Mesenteric fat pad (tissue), 1 donor: ENCODE data around the gene ITSN1. TPM values are rescaled to one million over a fixed set of nuclear protein-coding genes. Genes with fewer than 3 reads are reported as not detected.
"Not testable (repeated sequence)": the region's sequence is repeated elsewhere in the genome, so short reads cannot be mapped to it uniquely, and the experiment has no call there.

Source experiments
- DNase-seq: peaks from one replicate; pipeline ENCODE4 v3.0.0-alpha.2; 2020; ENCODE audit warnings: low spot score
- total RNA-seq: library from RNA; stranded (reverse); fragmentation: NEBNext Ultra II Directional; extraction: Animal tissue kit (Norgen Biotek cat#: 25700); gene quantifications from one replicate; pipeline ENCODE4 v1.2.1, GENCODE V29; 2021
- donor health status: DM: yes; HTN: yes; CAD: no.

The ITSN1 gene
- total RNA-seq, 1 donor from 2014 or later, result 268 TPM

GRCh38 chr21:33857846-33858666 is 215.8 kb downstream of the ITSN1 start:
- no peak for DNase-seq

DNA sequence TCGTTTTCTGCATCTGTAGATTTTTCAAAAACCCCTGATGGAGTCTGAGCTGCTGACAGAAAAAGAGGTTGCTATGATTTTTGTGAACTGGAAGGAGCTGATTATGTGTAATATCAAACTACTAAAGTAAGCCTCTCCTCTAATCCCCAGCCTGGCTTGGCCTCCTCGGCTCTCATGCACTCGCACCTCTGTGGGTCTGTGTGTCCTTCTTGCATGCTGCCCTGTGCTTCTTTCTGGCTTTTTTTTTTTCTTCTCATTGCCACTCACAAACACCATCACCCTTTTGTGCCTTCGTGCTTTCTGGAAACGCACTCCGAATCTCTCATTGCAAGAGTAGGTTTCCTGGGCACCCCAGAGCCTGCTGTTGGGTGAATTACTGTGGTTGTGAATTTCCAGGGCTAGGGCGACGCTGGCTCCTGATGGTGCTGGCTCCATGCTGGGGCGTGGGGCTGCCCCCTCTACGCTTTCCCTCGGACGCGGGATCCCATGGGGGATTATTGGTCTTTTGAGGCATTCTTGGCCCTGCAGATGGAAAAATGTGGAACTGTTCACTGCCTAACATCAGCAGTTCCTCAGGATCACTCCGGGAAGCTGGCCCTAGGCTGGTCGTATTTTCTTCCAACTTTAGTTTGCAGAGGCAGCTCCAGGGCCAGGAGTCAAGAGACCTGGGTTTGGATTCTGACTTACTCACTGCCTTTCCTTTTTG is 216.5 kb downstream of the ITSN1 start:
- DNase-seq, result no peak

DNA sequence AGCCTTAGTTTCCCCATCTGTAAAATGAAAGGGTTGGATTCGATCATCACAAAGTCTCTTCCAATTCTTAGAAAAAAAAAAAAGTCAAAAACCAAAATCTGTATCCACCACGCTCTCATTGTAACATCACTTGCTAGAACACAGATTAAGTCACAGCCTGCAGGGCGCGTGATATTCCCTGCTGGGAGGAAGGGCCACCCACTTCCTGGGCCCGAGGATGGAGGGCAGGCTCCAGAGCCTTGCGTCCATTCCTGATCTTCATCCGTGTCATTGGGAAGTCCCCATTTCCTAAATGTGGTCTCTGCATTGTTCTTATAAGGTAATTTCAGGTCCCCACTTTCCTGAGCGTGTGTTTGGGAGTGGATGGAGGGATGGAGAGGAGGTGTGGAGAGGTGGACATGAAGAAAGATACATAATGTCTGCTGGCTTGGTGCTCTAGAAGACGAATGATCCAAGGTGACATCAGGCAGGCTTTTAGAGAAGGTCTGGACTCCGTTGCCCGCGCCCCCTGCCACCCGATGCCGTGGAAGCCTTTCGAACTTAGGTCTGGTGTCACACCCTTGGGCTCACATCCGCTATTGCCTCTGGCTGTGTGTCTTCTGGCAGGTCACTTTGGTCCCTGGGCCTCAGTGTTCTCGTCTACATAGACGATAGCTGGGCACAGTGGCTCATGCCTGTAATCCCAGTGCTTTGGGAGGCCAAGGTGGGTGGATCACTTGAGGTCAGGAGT is 217.2 kb downstream of the ITSN1 start:
- no peak for DNase-seq

- DNase-seq, result no peak
These were observed 218.1 kb downstream of the ITSN1 start for GRCh38 chr21:33860332-33860879.

- no peak for DNase-seq
These were observed 218.8 kb downstream of the ITSN1 start for GRCh38 chr21:33861125-33861524.

GRCh38 chr21:33863191-33863590 is 220.9 kb downstream of the ITSN1 start:
- not testable (repeated sequence) for DNase-seq

DNA sequence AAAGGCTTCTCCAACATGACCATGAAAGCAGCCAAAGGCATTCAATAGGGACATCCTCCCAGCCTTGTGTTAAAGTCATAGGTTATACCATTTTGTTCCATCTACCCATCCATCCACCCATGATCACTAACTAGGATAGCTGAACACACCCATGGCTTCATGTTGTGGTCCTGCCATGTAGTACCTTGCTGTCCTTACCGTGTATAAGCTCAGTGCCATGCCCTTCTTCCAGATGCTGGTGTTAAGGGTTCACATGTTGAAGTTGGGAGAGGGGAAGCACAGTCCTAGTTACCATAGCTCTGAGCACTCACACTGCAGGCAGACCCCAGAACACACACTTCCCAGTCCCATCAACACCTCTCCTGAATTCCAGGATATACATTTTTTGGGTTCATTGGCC is 221.8 kb downstream of the ITSN1 start:
- DNase-seq, result no peak

- no peak for DNase-seq
These were observed 222.9 kb downstream of the ITSN1 start for GRCh38 chr21:33865176-33865575.

GRCh38 chr21:33865996-33866575 is 223.8 kb downstream of the ITSN1 start:
- no peak for DNase-seq

DNA sequence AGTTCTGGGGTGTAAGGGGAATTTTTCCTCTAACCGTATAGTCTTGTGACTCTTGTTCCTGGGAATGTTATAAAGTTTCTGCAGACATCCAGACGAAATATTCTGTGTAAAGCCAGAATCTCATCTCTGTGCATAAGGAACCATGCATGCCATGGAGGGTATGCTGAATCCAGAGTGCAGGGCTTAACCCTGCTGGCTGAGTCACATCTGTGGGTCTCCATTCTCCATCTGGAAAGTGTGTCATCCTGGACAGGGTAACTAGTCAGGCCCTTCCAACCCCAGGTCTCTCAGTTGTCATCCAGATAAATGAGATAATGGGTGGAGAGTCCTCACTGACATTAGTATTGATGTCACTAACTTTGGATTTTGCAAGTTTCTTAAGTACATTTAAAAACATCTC is 224.5 kb downstream of the ITSN1 start:
- no peak for DNase-seq

DNA sequence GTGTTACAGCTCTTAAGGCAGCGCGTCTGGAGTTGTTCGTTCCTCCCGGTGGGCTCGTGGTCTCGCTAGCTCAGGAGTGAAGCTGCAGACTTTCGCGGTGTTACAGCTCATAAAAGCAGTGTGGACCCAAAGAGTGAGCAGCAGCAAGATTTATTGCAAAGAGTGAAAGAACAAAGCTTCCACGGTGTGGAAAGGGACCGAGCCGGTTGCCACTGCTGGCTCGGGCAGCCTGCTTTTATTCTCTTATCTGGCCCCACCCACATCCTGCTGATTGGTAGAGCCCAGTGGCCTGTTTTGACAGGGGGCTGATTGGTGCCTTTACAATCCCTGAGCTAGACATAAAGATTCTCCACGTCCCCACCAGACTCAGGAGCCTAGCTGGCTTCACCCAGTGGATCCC is 225.6 kb downstream of the ITSN1 start:
- not testable (repeated sequence) for DNase-seq

DNA sequence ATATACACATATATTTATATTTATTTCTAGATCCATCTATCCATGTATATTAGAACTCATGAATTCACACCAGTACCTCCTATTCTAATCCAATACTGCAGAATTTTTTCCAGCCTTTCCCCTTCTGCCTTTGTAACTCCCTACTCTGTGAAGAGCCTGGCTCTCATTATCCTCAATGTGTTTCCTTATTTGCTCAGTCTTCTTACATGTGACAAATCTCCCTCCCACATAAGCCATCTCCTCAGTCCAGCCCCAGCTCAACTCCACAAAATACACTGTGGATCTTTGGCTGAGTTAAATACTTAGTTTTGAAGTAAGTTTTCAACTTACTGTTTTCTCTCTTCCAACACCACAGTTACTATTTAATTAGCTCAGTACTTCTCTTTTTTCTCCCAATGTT is 227.6 kb downstream of the ITSN1 start:
- no peak for DNase-seq

DNA sequence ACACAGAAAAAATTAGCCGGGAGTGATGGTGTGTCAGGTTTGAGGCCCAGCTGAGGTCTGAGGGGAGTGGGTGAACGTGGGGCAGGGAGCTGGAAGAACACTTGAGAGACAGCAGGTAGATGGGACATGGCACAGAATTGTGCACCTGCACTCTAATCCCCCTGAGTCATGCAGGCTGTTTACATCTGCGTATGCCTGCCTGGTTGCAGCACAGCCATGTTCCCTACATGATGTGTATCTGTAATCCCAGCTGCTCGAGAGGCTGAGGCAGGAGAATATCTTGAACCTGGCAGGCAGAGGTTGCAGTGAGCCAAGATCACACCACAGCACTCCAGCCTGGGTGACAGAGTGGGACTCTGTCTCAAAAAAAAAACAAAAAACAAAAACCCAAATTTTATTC is 228.5 kb downstream of the ITSN1 start:
- no peak for DNase-seq

- DNase-seq, result no peak
These were observed 228.9 kb downstream of the ITSN1 start for GRCh38 chr21:33871171-33871570.

DNA sequence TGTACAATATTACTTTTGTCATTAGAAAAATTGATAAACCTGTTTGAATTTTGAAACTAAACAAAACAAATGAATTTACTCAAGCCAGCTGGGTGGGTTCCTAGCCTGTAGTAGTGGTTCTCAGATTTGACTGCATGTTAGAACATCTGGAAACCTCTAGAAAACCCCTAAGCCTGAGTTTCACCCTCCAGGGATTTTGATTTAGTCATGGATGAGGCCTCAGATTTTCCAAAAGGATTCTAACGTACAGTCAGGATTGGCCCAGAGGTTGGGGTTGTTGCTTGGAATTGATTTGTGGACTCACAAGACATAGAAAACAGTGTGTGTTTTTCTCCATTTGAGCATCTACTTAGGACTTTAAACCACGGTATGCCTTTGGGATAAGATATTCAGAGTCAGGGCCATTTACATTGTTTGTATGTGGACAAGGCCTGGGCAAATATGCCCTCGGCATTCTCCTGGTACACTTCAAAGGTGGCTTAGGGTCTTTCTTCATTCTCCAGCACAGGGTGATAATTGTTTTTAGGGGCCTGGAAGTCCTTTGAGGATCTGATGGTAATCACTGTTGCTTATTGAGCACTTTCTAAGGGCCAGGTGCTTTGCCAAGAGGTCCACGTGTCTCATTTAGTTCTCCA is 230.7 kb downstream of the ITSN1 start:
- no peak for DNase-seq

DNA sequence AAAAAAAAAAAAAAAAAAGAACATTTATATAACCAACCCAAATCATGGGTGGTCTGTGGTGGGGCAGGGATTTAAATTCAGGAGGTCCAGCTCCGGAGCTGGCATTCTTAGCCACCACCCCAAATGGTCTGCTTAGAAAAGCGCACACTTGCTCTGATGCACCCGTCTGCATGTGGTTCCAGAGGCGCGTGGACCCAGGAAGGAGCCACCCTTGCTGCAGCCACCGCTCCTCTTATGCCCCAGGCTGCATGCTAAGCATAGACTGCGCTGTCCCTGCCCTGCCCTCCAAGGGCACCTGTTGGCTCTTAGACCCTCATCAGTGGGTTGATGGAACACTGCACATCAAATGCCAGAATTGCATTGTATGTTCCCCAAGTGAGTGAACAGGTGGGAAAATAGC is 231.9 kb downstream of the ITSN1 start:
- DNase-seq, result no peak

DNA sequence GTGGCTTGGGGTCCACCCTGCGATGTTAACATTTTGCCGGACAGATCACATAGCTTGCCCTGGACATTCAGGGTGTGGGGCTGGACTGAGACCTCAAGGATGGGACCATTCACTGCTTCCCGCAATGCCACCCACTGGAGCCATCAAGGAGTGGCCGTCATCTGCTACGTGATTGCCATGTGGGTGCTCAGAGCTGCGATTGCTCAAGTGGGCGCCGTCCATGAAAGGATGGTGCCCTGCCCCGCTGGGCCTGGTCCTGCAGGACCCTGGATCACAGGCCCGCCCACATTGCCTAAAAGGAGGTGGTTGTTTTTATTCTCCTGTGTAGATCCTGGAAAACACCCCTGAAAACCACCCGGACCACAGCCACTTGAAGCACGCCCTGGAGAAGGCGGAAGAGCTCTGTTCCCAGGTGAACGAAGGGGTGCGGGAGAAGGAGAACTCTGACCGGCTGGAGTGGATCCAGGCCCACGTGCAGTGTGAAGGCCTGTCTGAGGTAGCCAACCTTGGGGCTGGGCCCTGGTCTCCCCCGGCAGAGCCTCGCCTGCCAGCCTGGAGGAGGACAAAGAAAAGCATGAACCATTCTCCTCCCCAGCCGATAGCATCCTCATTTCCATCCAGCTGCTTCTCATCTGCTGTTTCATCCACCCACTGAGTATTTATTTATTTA is 232.9 kb downstream of the ITSN1 start:
- DNase-seq, result no peak

DNA sequence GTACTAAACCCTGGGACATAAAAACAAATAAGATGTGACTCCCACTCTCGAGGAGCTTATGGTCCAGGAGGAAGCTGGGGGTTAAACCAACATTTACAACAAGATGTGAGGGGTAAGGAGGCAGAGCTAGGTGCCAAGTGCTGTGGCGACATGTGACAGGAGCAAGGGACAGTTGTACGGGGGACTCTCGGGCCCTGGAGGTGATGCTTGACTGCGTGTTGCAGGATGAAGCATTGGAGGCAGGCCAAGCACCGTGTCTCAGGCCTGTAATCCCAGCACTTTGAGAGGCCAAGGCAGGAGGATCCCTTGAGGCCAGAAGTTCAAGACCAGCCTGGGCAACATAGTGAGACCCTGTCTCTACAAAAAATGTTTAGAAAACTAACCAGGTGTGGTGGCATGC is 236.5 kb downstream of the ITSN1 start:
- no peak for DNase-seq

DNA sequence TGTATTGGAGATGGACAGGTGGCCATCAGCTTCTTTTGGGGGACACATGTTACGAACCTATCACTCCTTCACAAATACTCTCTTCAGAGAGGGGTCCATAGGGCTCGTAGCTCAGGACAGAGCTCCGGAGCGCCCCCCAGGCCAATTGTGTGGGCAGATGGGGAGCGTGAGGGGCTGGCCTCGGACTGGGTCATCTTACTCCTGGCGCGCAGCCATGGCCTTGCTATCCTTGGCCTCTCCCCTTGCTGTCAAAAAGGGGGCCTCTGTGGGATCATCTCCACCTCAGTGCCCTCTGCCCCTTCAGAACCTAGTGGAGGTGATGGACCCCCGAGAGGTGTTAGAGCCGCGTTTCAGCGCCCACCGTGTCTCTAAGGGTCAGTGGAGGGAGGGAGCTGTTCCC is 238.3 kb downstream of the ITSN1 start:
- DNase-seq, result no peak

DNA sequence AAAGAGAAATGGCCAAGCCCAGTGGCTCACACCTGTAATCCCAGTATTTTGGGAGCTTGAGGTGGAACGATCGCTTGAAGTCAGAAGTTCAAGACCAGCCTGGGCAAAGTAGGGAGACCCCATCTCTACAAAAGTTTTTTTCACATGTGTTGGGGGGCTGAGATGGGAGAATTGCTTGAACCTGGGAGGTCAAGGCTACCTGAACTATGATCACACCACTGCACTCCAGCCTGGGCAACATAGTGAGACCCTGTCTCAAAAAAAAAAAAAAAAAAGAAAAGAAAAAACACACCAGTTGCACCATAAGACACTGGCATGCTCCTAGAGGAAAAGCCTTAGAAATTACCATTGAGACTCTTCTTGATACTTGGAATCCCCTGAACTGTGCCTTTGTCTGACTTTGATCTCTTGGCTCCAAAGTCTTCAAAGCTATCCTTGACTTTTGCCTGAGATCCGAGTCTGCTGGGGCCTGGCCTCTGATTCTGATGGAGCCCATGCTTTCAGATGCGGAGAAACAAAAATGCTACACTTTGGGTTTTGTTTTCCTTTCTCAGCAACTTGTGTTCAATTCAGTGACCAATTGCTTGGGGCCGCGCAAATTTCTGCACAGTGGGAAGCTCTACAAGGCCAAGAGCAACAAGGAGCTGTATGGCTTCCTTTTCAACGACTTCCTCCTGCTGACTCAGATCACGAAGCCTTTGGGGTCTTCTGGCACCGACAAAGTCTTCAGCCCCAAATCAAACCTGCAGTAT is 239.6 kb downstream of the ITSN1 start:
- DNase-seq, result no peak
